GM12891 (cell line): Measurements from ENCODE around the gene CBR4.
A peak's percentile ranks its signal among the peaks of the same experiment; 100 is the strongest.

Experiments
- DNase-seq: peaks from one replicate; pipeline ENCODE4 v3.0.0; 2011; ENCODE audit warnings: low spot score; ENCODE audit not compliant: insufficient read length
- FAIRE-seq: peaks from 2 replicates; lab custom pipeline; 2011; peaks lifted over from hg19 to GRCh38; lab: Jason Lieb, UNC
- PAX5 ChIP-seq: IDR thresholded peaks from 2 replicates; pipeline ENCODE4 v1.6.1; 2011; ENCODE audit warnings: low read length, moderate library complexity, mild to moderate bottlenecking; ENCODE audit not compliant: insufficient read depth, severe bottlenecking
- POLR2A ChIP-seq: IDR thresholded peaks from 2 replicates; pipeline ENCODE4 v1.6.1; 2011; ENCODE audit warnings: low read depth, low read length, control low read depth
- POLR2AphosphoS5 ChIP-seq: IDR thresholded peaks from 2 replicates; pipeline ENCODE4 v1.6.1; 2011; ENCODE audit warnings: low read depth, low read length, control low read depth
- POU2F2 ChIP-seq: IDR thresholded peaks from 2 replicates; pipeline ENCODE4 v1.6.1; 2011; ENCODE audit warnings: low read depth, mild to moderate bottlenecking, control low read depth, low read length, moderate library complexity
- SPI1 ChIP-seq: IDR thresholded peaks from 2 replicates; pipeline ENCODE4 v1.6.1; 2011; ENCODE audit warnings: low read depth, low read length, control low read depth
- TAF1 ChIP-seq: IDR thresholded peaks from 2 replicates; pipeline ENCODE4 v1.6.1; 2011; ENCODE audit warnings: low read depth, low read length, control low read depth

Gene CBR4

GRCh38 chr4:169033660-169034059 lies 23.6 kb upstream of the CBR4 start:
- TF ChIP-seq PAX5 (no peak), SPI1 (no peak), POU2F2 (no peak), POLR2AphosphoS5 (no peak), POLR2A (no peak), TAF1 (no peak)
- FAIRE-seq (no peak), DNase-seq (no peak)

- no peak for FAIRE-seq
- no peak for DNase-seq
- no peak for TF ChIP-seq POU2F2
- TF ChIP-seq SPI1 = no peak
- no peak for TF ChIP-seq POLR2AphosphoS5
- no peak for TF ChIP-seq POLR2A
- no peak for TF ChIP-seq PAX5
- TF ChIP-seq TAF1 = no peak
These were observed 23.0 kb upstream of the CBR4 start for GRCh38 chr4:169032883-169033645.

- TF ChIP-seq POLR2AphosphoS5 = no peak
- no peak for TF ChIP-seq POU2F2
- no peak for TF ChIP-seq TAF1
- no peak for TF ChIP-seq SPI1
- TF ChIP-seq PAX5 = no peak
- no peak for TF ChIP-seq POLR2A
- DNase-seq (no peak), FAIRE-seq (no peak)
These were observed 22.1 kb upstream of the CBR4 start for GRCh38 chr4:169032194-169032593.

GRCh38 chr4:169031392-169031791 lies 21.3 kb upstream of the CBR4 start:
- TF ChIP-seq POLR2A = no peak
- TF ChIP-seq POLR2AphosphoS5 = no peak
- no peak for TF ChIP-seq SPI1
- TF ChIP-seq PAX5 = no peak
- no peak for TF ChIP-seq TAF1
- no peak for TF ChIP-seq POU2F2
- no peak for FAIRE-seq
- DNase-seq = no peak

- FAIRE-seq = no peak
- no peak for DNase-seq
- TF ChIP-seq POU2F2 (no peak), SPI1 (no peak), POLR2AphosphoS5 (no peak), PAX5 (no peak), POLR2A (no peak), TAF1 (no peak)
These were observed 20.5 kb upstream of the CBR4 start for GRCh38 chr4:169030562-169030982.

GRCh38 chr4:169029947-169030346 lies 19.9 kb upstream of the CBR4 start:
- no peak for DNase-seq
- TF ChIP-seq POLR2A (no peak), PAX5 (no peak), TAF1 (no peak), POU2F2 (no peak), SPI1 (no peak), POLR2AphosphoS5 (no peak)
- no peak for FAIRE-seq

GRCh38 chr4:169027663-169028062 lies 17.6 kb upstream of the CBR4 start:
- no peak for FAIRE-seq
- TF ChIP-seq SPI1 (no peak), PAX5 (no peak), TAF1 (no peak), POLR2AphosphoS5 (no peak)

GRCh38 chr4:169025184-169025583 lies 15.1 kb upstream of the CBR4 start:
- no peak for FAIRE-seq
- DNase-seq = no peak
- TF ChIP-seq POU2F2 (no peak), SPI1 (no peak), POLR2AphosphoS5 (no peak), TAF1 (no peak), PAX5 (no peak), POLR2A (no peak)

More at GRCh38 chr4:169027663-169028062, 17.6 kb upstream of the CBR4 start:
- DNase-seq = no peak

- FAIRE-seq (peak; percentile 92), DNase-seq (peak; percentile 25)
- TF ChIP-seq POU2F2 (no peak), POLR2AphosphoS5 (no peak), TAF1 (no peak), POLR2A (no peak), PAX5 (no peak)
These were observed 14.7 kb upstream of the CBR4 start for GRCh38 chr4:169024762-169025161.
